ENCODE measurements around the gene NKAP. TPM values are rescaled to one million over a fixed set of nuclear protein-coding genes. Genes with fewer than 3 reads are reported as not detected.

The NKAP gene
- 5.8 TPM in 2 replicates for total RNA-seq

GRCh38 chrX:119943185-119943988, at the start of gene NKAP:
Gene NKAP (minus strand): TSS chrX:119943751. CDS start chrX:119943605, 146 bp downstream.

GRCh38 chrX:119895843-119896326, 47.7 kb downstream of the NKAP start, which contains the start of gene AKAP14:
Gene AKAP14 (plus strand): TSS chrX:119895893. CDS start chrX:119903224, 7,331 bp downstream.

GRCh38 chrX:119871599-119872395, 71.8 kb downstream of the NKAP start, which contains the start of the genes NDUFA1 and RNF113A:
Gene NDUFA1 (plus strand): TSS chrX:119871832. CDS start chrX:119871912, 80 bp downstream.
Gene RNF113A (minus strand): TSS chrX:119871733. CDS start chrX:119871613, 120 bp downstream.

Other genes starting within 250 kb of the NKAP start
- under 0.01 and 0.07 TPM in 2 replicates for gene SOWAHD, start 185.2 kb downstream of the NKAP start, total RNA-seq
- 1,852 and 3,096 TPM in 2 replicates for gene RPL39, start 152.1 kb downstream of the NKAP start, total RNA-seq
- gene UPF3B, start 90.8 kb downstream of the NKAP start, total RNA-seq = 3.1 and 3.8 TPM in 2 replicates
- 12.0 and 15.7 TPM in 2 replicates for gene RNF113A, start 72.0 kb downstream of the NKAP start, total RNA-seq
- 53.2 and 65.3 TPM in 2 replicates for gene NDUFA1, start 71.9 kb downstream of the NKAP start, total RNA-seq
- not detected in 2 replicates for gene AKAP14, start 47.9 kb downstream of the NKAP start, total RNA-seq
- not detected in 2 replicates for gene RHOXF2B, start 133.9 kb upstream of the NKAP start, total RNA-seq
- not detected in 2 replicates for gene RHOXF1, start 172.2 kb upstream of the NKAP start, total RNA-seq
- gene RHOXF2, start 214.9 kb upstream of the NKAP start, total RNA-seq = not detected in 2 replicates

Measured in nasal cavity respiratory epithelium epithelial cell of viscerocranial mucosa (primary cell).